HG03354 (cell line): ENCODE results near the gene FBH1.
"Not testable (repeated sequence)": the region's sequence is repeated elsewhere in the genome, so short reads cannot be mapped to it uniquely, and the experiment has no call there.

Source experiments
- ATAC-seq: cut with Tn5 transposase; IDR thresholded peaks from one replicate; pipeline ENCODE4 v1.9.1; 2021; ENCODE audit warnings: mild to moderate bottlenecking; ENCODE audit not compliant: unreplicated experiment, poor library complexity, severe bottlenecking

FBH1 gene

GRCh38 chr10:5871596-5871995, 18.4 kb upstream of the FBH1 start:
- no peak for ATAC-seq

DNA sequence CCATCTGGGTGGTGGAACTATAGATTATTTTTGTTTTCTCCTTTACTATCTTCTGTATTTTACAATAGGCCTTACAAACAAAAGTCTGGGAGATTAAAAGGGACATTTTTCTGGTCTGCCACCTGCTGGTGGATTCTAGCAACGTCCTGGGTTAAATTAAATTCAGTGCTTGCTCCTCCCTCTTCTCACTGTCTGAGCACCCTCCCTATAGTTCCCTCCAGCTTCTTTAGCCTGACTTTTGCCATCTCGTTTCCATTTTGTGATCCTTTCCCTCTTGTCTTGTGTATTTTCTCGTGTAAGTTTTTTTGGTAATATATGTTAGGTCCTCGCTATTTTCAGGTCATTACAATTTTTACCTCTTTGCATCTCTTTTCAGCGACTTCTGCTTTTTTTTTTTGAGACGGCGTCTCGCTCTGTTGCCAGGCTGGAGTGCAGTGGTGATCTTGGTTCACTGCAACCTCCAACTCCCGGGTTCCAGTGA, 16.5 kb upstream of the FBH1 start:
- peak; percentile 90 for ATAC-seq

- no peak for ATAC-seq
Observed at GRCh38 chr10:5876181-5876768, 13.8 kb upstream of the FBH1 start.

GRCh38 chr10:5877041-5877440, 13.0 kb upstream of the FBH1 start:
- ATAC-seq, result not testable (repeated sequence)

- ATAC-seq, result no peak
Observed at GRCh38 chr10:5882961-5883360, 7.1 kb upstream of the FBH1 start.

- no peak for ATAC-seq
Observed at GRCh38 chr10:5885619-5886018, 4.4 kb upstream of the FBH1 start.

GRCh38 chr10:5887029-5887428, 3.0 kb upstream of the FBH1 start:
- ATAC-seq, result no peak

GRCh38 chr10:5887641-5888040, 2.4 kb upstream of the FBH1 start:
- ATAC-seq, result no peak

- no peak for ATAC-seq
Observed at GRCh38 chr10:5888351-5888750, 1.7 kb upstream of the FBH1 start.

GRCh38 chr10:5888843-5889623, 1.0 kb upstream of the FBH1 start:
- ATAC-seq, result peak; percentile 40

GRCh38 chr10:5890452-5890915, 441 bp downstream of the FBH1 start:
- peak; percentile 18 for ATAC-seq

- ATAC-seq, result no peak
Observed at GRCh38 chr10:5891009-5891408, 966 bp downstream of the FBH1 start.

DNA sequence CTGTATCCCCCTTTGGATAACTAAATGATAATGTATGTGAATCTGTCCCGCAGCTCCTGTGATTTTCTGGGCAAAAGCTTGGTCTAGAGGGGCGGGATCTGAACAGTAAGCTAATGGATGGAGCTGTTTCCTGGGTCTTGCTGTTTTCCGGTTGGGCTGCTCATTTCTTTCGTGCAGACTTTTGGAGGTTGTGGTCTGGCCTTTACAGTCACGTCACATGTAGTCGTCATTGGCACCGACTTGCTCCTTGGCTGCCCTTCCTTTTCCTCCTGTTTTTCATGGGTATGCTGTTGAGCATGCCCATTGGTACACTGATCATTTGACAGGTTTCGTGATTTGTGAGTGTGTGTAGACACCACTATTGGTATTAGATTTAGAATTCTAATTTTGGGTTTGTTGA, 2.0 kb downstream of the FBH1 start:
- no peak for ATAC-seq

GRCh38 chr10:5893321-5893720, 3.3 kb downstream of the FBH1 start:
- ATAC-seq, result no peak

DNA sequence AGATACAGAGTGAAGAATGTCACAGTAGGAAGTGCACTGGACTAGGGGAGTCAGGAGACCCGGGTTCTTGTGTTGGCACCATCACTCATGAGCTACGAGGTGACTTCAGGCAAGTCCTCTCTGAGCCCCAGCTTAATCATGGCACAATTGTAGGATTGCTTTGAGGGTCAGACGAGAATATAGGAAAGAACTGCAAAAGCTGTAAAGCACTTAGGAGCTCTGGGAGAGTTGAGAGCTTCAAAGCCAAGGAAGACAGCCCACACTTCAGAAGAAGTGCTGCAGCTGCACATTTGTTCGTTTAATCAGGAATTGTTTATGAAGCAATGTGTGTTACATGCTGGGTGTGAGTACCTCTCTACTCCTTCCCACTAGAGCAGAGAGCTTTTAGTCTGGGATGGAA, 4.4 kb downstream of the FBH1 start:
- no peak for ATAC-seq

DNA sequence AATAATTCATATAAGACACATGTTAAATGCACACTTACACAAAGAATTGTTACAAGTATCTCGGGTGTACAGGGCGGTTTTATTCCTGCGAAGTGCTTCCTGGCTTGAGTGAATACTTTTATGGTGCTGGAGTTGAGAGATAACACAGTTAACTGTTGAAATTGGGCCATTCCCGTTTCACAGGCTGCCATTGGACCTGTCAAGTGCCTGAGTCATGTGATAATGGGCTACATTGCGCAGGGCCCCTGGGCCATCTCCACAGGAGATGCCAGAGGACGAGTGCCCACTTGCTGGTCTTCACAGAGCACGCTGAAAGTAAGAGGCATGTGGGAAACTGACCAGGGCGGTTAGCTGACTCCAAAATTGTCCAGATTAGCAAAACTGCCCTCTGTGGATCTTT, 4.8 kb downstream of the FBH1 start:
- no peak for ATAC-seq

DNA sequence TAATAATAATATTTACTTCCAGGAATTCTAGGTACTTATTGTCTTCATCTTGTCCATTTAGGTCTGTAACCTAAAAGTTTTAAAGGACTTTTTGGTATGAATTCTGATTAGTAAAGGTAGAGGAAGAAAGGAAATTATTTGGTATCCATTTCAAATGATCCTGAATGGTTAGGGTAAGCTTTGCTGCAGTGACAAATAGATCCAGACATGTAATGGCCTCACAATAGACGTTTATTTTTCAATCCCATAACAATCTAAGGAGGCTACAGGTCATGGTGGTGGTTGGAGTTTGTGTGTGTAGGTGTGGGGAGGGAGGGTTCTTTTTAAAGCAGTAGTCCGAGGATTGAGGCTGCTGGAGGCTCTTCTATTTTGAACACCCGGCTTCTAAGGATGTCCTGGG, 5.3 kb downstream of the FBH1 start:
- ATAC-seq, result no peak

- ATAC-seq, result peak; percentile 77
Observed at GRCh38 chr10:5895804-5896203, 5.8 kb downstream of the FBH1 start.

GRCh38 chr10:5896208-5897052, 6.4 kb downstream of the FBH1 start:
- peak; percentile 14 for ATAC-seq

DNA sequence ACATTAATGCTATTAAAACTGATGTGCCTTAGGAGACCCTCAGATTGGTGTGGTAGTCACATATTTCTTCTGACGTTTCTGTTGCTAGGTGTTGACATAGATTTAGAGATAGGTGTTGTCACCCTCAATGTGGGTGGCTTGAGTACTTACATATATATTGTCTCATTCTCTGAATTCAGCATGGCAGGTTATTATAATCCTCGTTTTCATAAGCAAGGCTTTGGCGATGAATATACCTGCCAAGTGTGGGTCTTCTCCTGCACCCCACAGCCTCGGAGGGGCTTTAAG, 7.0 kb downstream of the FBH1 start:
- no peak for ATAC-seq

- no peak for ATAC-seq
Observed at GRCh38 chr10:5897504-5897903, 7.5 kb downstream of the FBH1 start.
